8988T (cell line): ENCODE measurements around the gene PRKAR1B.
"Not testable (repeated sequence)": the region's sequence is repeated elsewhere in the genome, so short reads cannot be mapped to it uniquely, and the experiment has no call there.

ENCODE experiments used
- DNase-seq: peaks from one replicate; pipeline ENCODE4 v3.0.0; 2011

Gene PRKAR1B

GRCh38 chr7:551615-551970 is 175.5 kb downstream of the PRKAR1B start:
- DNase-seq: not testable (repeated sequence)

GRCh38 chr7:550881-551614 is 176.0 kb downstream of the PRKAR1B start:
- DNase-seq: no peak

- no peak for DNase-seq
Observed at GRCh38 chr7:549891-550625, 177.0 kb downstream of the PRKAR1B start.

GRCh38 chr7:549066-549890 is 177.8 kb downstream of the PRKAR1B start:
- no peak for DNase-seq

DNA sequence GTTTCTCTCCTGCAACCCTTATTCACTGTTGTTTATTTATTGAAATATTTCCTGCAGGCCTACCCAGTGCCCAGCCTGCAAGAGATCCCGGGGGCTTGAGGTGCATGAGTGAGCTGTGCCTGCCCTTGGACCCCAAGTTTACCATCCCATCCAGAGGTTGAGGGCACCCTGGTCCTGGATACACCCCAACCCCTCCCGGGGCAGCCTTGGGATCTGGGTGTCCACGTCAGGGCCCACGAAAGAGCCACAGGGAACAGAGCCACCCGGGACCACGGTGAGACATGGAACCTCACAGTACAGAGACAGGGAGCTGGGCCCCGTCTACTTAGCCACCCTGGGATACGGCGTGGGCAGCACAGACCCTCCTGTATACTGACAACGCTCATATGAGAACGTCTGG is 178.7 kb downstream of the PRKAR1B start:
- no peak for DNase-seq

DNA sequence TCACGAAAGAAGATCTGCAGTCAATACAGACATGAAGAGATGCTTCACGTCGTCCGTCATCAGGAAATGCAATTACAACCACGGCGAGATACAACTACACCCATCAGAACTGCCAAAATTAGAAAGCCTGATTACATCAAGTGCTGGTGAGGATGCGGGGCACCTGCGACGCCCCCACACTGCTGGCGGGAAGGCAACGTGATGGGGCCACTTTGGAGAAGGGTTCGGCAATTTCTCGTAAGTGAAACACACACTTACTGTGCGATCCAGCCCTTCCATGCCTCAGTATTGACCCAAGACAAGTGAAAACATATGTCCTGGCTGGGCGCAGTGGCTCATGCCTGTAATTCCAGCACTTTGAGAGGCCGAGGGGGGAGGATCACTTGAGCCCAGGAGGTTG is 181.6 kb downstream of the PRKAR1B start:
- DNase-seq: no peak

DNA sequence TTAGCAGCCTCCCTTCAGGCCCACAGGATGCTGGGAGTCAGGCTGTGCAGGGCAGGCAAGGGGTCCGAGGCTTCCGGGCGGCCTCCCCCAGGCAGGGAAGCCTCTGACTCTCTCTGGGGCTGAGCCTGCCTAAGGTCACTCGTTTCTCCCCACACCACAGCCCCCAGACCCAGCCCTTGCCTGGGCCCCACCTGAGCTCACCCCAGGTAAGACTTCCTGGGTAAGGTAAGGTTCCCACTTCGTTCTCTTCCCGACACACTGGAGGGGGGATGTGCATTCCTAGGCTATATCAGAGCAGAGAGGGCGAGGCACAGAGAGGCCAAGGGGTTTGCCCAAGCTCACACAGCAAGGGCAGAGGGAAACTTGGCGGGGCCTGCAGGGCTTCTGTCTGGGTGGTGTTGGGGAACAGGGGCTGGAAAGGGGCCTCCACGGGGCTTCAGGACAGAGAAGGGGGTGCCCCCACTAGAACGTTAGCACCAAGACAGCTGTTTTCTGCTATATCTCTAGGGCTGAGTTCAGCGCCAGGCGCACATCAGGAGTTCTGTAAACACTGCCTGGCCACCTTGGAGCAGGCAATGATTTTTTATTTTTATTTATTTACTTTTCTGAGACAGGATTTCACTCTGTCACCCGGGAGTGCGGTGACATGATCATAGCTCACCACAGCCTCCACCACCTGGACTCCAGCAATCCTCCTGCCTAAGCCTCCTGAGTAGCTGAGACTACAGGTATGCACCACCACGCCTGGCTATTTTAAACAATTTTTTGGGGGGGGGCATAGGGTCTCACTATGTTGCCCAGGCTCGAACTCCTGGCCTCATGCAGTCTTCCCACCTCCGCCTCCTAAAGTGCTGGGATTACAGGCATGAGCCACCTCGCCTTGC is 182.5 kb downstream of the PRKAR1B start:
- no peak for DNase-seq

DNA sequence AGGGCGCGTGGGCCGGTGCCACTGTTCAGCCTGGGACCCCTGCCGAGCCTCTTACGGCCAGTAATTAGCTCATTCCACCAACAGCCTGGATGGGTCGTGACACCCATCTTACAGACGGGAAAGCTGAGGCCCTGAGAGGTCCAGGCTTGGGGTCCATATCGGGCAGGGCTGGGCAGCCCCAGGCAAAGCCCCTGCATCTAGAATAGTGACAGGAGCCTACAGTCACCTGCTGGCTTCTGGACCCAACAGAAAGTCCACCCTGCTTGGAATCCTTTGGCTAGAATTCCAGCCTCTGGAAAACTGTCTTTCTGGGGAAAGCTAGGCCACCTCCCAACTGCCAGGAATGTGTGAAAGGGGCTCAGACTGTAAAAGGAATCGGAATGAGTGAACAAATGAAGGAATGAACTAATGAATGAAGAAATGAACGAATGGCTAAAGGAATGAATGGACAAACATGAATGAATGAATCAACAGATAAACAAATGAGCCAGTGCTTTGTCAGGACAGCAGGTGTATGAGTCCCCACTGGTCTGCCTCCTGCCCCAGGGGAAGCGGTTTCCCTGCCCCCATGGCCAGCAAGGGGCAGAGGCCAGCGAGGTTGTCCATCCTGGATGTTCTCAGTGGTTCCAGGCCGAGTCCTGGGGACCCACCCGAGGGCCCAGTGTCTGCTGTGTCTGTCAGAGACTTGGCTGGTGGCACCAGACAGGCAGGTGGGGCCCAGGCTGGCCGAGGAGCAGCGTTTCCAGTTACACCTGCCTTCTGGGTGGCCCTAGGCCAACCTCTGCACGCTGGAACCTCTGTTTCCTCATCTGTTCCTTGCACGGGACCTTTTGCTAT is 183.4 kb downstream of the PRKAR1B start:
- DNase-seq: no peak

DNA sequence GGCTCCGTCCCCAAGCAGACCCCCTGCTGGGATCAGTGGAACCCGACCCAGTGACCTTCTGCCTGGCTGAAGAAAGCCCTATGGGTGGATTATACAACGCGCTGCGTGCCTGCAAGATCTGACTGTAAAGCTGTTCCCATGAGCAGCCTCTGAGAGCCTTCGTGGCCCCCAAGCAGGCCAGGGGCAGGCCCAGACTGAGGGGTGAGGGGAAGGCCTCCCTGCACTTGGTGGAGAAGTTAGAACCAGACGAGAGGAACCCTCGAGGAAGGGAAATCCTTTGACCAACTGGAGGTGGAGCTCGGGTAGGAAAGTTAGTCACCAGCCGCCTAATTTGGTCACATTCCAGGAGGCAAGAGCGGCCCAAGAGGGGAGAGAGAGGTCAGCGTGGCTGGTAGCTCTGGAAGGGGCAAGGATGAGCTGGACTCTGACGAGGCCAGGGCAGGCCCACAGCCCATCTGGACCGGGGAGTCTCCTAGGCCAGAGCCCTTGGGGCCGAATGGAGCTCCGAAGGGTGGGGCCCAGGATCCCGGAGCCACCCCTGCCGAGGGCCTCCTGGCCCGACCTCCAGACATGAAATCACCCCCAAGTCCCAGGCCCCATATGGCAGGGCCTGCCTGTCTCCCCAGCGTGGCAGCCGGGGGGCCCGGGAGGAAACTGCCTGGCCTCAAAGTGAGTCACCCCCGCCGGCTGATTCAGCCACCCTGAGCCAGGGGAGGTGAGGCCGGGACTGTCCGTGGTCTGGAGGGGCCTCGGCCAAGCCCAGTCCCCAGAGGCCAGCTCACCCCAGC is 184.2 kb downstream of the PRKAR1B start:
- DNase-seq: peak; percentile 87

- no peak for DNase-seq
Observed at GRCh38 chr7:542131-542712, 184.9 kb downstream of the PRKAR1B start.

- DNase-seq: no peak
Observed at GRCh38 chr7:541661-542060, 185.4 kb downstream of the PRKAR1B start.

- DNase-seq: no peak
Observed at GRCh38 chr7:540997-541396, 186.1 kb downstream of the PRKAR1B start.

DNA sequence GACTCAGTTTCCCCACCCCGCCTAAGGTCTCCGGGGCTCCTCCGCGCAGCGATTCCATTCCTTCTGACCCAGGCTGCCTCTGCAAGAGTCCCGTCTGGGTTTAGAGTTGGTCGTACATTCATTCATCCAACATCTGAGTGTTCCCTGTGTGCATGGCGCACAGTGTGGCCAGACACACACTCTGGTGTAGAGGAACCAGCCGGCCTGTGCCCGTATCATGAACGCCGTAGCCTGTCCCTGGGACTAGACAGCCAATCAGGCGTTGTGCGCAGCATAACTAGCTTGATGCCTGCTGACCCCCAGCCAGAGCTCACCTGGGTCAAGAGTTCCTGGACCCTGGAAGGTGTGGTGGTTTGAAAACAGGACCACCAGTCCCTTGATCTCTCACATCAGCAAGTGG is 186.5 kb downstream of the PRKAR1B start:
- DNase-seq: no peak

GRCh38 chr7:539731-540411 is 187.2 kb downstream of the PRKAR1B start:
- DNase-seq: peak; percentile 84

DNA sequence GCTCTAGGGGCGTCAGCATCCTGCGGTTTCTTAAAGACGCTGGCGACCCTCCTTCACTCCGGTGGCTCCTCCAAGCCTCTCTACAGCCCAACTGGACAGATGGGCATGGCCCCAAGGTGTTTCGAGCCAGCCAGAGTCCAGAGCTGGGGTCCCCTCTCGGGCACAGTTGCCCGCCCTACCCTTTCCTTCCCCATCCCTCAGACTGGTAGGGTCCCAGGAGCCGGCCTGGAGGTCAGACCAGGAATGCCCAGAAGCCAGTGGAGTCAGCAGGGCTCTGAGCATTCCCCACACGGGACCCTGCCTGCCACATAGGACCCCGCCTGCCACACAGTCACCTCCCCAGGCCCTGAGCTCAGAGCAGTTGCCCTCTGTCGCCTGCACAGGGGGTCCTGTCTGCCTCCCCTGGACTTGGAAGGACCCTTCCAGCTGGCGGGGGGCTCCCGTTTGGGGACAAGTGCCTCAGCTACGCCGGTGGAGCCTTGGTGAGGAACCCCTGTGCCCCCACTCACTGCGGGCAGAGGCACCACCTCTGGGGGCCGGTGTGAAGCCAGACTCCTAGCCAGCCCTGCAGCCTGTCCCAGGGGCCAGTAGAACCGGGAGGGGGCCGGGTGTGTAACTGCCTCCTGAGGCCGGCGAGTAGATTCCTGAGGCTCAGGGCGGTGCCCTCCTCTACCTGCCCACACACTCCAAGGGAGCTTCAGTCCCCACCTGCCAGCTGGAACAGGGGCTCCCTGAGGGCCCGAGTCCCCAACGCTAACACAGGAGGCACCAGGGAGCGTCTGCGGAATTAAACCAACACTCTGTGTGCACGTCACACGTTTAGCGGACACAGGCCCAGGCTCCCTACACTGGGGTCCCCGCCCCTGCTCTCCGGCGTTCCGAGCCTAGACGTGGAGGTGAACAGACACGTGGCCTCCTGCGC is 188.1 kb downstream of the PRKAR1B start:
- no peak for DNase-seq

- peak; percentile 97 for DNase-seq
Observed at GRCh38 chr7:537911-538634, 189.0 kb downstream of the PRKAR1B start.

DNA sequence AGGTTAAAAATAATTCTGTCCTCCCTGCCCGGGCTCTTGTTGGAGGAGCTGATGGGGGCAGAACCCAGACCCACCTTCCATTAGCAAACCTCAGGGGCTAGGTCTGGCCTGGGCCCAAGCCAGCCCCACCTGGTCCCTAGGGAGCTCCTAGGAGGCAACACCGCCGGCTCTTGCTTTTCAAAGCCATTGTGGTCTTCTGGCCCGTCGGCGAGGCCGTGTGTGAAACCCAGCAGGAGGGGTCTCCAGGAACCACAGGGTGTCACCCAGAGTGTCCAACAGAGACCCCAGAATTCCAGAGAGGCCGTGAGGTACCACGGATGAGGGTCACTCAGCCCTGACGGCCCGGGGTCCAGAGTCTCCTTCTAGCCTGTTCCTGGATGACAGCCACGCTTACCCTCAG is 190.8 kb downstream of the PRKAR1B start:
- no peak for DNase-seq

DNA sequence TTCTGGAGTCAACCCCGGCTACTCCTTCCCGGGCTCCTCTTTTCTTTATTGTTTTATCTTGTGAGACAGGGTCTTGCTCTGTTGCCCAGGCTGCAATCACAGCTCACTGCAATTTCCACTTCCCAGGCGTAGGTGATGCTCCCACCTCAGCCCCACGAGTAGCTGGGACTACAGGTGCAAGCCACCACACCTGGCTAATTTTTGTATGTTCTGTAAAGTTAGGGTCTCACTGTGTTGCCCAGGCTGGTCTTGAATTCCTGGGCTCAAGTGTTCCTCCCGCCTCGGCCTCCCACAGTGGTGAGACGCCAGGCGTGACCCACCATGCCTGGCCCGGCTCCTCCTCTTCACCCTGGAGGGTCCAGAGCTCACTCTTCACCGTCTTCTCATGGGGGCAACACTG is 192.1 kb downstream of the PRKAR1B start:
- DNase-seq: no peak
